ENCODE results near the gene FRAS1.

The FRAS1 gene

GRCh38 chr4:78561677-78562076 is 504.6 kb downstream of the FRAS1 start:
- TF ChIP-seq FOXP2 (optimal IDR thresholded peaks at IDR 0.05; ENCODE audit: borderline replicate concordance, extremely low read depth, extremely low read length, insufficient read depth) (no peak), REST (IDR thresholded peaks at IDR 0.05; ENCODE audit: insufficient read depth in 1 of 2, low read depth in 2 of 2, low read length in 2 of 2) (no peak), SIN3A (IDR thresholded peaks at IDR 0.05; ENCODE audit: borderline replicate concordance, insufficient read depth, low read length) (no peak), TAF1 (IDR thresholded peaks at IDR 0.05; ENCODE audit: borderline replicate concordance, insufficient read depth, low read length) (no peak), POLR2AphosphoS5 (IDR thresholded peaks at IDR 0.05; ENCODE audit: low read depth, low read length) (no peak)

- TF ChIP-seq POLR2AphosphoS5 (IDR thresholded peaks at IDR 0.05; ENCODE audit: low read depth, low read length) (no peak), REST (IDR thresholded peaks at IDR 0.05; ENCODE audit: insufficient read depth in 1 of 2, low read depth in 2 of 2, low read length in 2 of 2) (no peak), FOXP2 (optimal IDR thresholded peaks at IDR 0.05; ENCODE audit: borderline replicate concordance, extremely low read depth, extremely low read length, insufficient read depth) (no peak), SIN3A (IDR thresholded peaks at IDR 0.05; ENCODE audit: borderline replicate concordance, insufficient read depth, low read length) (no peak), TAF1 (IDR thresholded peaks at IDR 0.05; ENCODE audit: borderline replicate concordance, insufficient read depth, low read length) (no peak)
Measured at GRCh38 chr4:78562687-78563086, 505.6 kb downstream of the FRAS1 start.

- TF ChIP-seq POLR2AphosphoS5 (IDR thresholded peaks at IDR 0.05; ENCODE audit: low read depth, low read length) (no peak), TAF1 (IDR thresholded peaks at IDR 0.05; ENCODE audit: borderline replicate concordance, insufficient read depth, low read length) (no peak), FOXP2 (optimal IDR thresholded peaks at IDR 0.05; ENCODE audit: borderline replicate concordance, extremely low read depth, extremely low read length, insufficient read depth) (no peak), REST (IDR thresholded peaks at IDR 0.05; ENCODE audit: insufficient read depth in 1 of 2, low read depth in 2 of 2, low read length in 2 of 2) (no peak)
Measured at GRCh38 chr4:78565971-78566372, 508.8 kb downstream of the FRAS1 start.

GRCh38 chr4:78566834-78567499 is 509.8 kb downstream of the FRAS1 start:
- TF ChIP-seq POLR2AphosphoS5 (IDR thresholded peaks at IDR 0.05; ENCODE audit: low read depth, low read length) (no peak), REST (IDR thresholded peaks at IDR 0.05; ENCODE audit: insufficient read depth in 1 of 2, low read depth in 2 of 2, low read length in 2 of 2) (no peak), TAF1 (IDR thresholded peaks at IDR 0.05; ENCODE audit: borderline replicate concordance, insufficient read depth, low read length) (no peak), SIN3A (IDR thresholded peaks at IDR 0.05; ENCODE audit: borderline replicate concordance, insufficient read depth, low read length) (no peak), FOXP2 (optimal IDR thresholded peaks at IDR 0.05; ENCODE audit: borderline replicate concordance, extremely low read depth, extremely low read length, insufficient read depth) (no peak)

Measured in PFSK-1 (cell line).